Loucy (cell line): ENCODE data around the gene HSPA12B.

ENCODE experiments used
- CTCF ChIP-seq: fragments of 200-600 bp; sonication (generic); conservative IDR thresholded peaks from 2 replicates; pipeline ENCODE4 v1.5.1; 2014; ENCODE audit warnings: mild to moderate bottlenecking, antibody characterized with exemption, low read length
- EZH2phosphoT487 ChIP-seq: fragments of 200-600 bp; IDR thresholded peaks from 2 replicates; pipeline ENCODE4 v1.6.1; 2018; ENCODE audit warnings: antibody characterized with exemption, mild to moderate bottlenecking, moderate library complexity, borderline replicate concordance

- TF ChIP-seq EZH2phosphoT487 (no peak), CTCF (no peak)
Measured at GRCh38 chr20:3729378-3729777, 3.1 kb upstream of the HSPA12B start.
